Mucosa of descending colon (tissue), 3 donors: ENCODE data around the gene TGM4. TPM values are rescaled to one million over a fixed set of nuclear protein-coding genes. Genes with fewer than 3 reads are reported as not detected.

Experiments used
- ATAC-seq: fragments of 200-7000 bp; cut with Tn5 transposase; one replicate; pipeline ENCODE4 v1.9.1; 2020; ENCODE audit warnings: mild to moderate bottlenecking, moderate library complexity
- DNase-seq, 3 donors: peaks; one replicate each; pipeline ENCODE4 v3.0.0-alpha.2; 2020
- H3K36me3 ChIP-seq: fragments of 200-600 bp; one replicate; pipeline ENCODE4 v1.8.0; 2021; ENCODE audit warnings: low read depth, mild to moderate bottlenecking
- H3K4me1 ChIP-seq: fragments of 200-600 bp; one replicate; pipeline ENCODE4 v1.8.0; 2021; ENCODE audit warnings: low read depth, mild to moderate bottlenecking
- H3K4me3 ChIP-seq: fragments of 200-600 bp; one replicate; pipeline ENCODE4 v1.8.0; 2021; ENCODE audit warnings: mild to moderate bottlenecking
- H3K9me3 ChIP-seq: fragments of 200-600 bp; one replicate; pipeline ENCODE4 v1.8.0; 2021; ENCODE audit warnings: mild to moderate bottlenecking
- CTCF ChIP-seq: fragments of 200-600 bp; IDR thresholded peaks from one replicate; pipeline ENCODE4 v1.8.0; 2022; ENCODE audit warnings: antibody characterized with exemption, mild to moderate bottlenecking
- intact Hi-C, 2 donors: fragments of 100-400 bp; cut with DNase I in 1 of 2; cut with micrococcal nuclease in 1 of 2; formaldehyde crosslinking; loops; one replicate each; pipeline versions ENCODE4 v1.11.0 to v1.11.1; 2022; cut with DNase I, micrococcal nuclease
- long read RNA-seq, 2 donors: library from polyadenylated mRNA; unstranded; transcript quantifications; one replicate each; pipeline ENCODE4 v2.0.0, GENCODE V29; 2019 to 2021
- total RNA-seq, 3 donors: library from RNA; stranded (reverse); fragmentation: NEBNext Ultra II Directional in 2 of 3; extraction: Animal tissue kit (Norgen Biotek cat#: 25700) in 2 of 3; gene quantifications; one replicate each; pipeline versions ENCODE4 v1.2.1 to v1.2.4, GENCODE V29; 2021 to 2023
- donor health status: DM: no; HTN: no; CAD: no; lungs with moderate emphysema.
- donor health status: DM: no; HTN: no; CAD: no.
- donor health status: DM: no; HTN: yes; CAD: no.

Gene TGM4
- not detected for total RNA-seq
- long read RNA-seq, donor 1, result 0 reads
- long read RNA-seq, donor 2, result 0 reads

GRCh38 chr3:44874308-44874707 lies at the start of gene TGM4:
Gene TGM4 (plus strand): TSS chr3:44874608. CDS start chr3:44874679, 71 bp downstream.
- TF ChIP-seq CTCF, result no peak
- no peaks in the 10 kb centered on the region for H3K36me3 ChIP-seq
- no peak within 1 kb of the TSS for H3K4me3 ChIP-seq
- intact Hi-C loops, result no loop called here
- H3K4me1 ChIP-seq, result peaks cover 11% of the 10 kb centered on the region
- no peaks in the 10 kb centered on the region for H3K9me3 ChIP-seq
- ATAC-seq (no peak), DNase-seq (no peak)

GRCh38 chr3:44825264-44825925 lies 49.0 kb upstream of the TGM4 start:
- Histone ChIP-seq H3K4me3 (no peak overlapping the region), H3K36me3 (no peaks in the 10 kb centered on the region), H3K4me1 (no peaks in the 10 kb centered on the region), H3K9me3 (no peaks in the 10 kb centered on the region)
- TF ChIP-seq CTCF, result no peak
- intact Hi-C loops, result no loop called here
- ATAC-seq (no peak), DNase-seq (no peak)

GRCh38 chr3:44827196-44827595 lies 47.2 kb upstream of the TGM4 start:
- no peak for DNase-seq
- intact Hi-C loops, result no loop called here
- ATAC-seq, result no peak
- no peaks in the 10 kb centered on the region for H3K36me3 ChIP-seq
- TF ChIP-seq CTCF, result no peak
- H3K4me3 ChIP-seq, result no peak overlapping the region
- no peaks in the 10 kb centered on the region for H3K9me3 ChIP-seq
- no peaks in the 10 kb centered on the region for H3K4me1 ChIP-seq

- Histone ChIP-seq H3K9me3 (peaks cover under 1% of the 10 kb centered on the region), H3K36me3 (no peaks in the 10 kb centered on the region), H3K4me3 (no peak overlapping the region), H3K4me1 (no peaks in the 10 kb centered on the region)
- no peak for ATAC-seq
- no peak for TF ChIP-seq CTCF
- no peak for DNase-seq
- intact Hi-C loops, result no loop called here
Observed at GRCh38 chr3:44831232-44831631, 43.2 kb upstream of the TGM4 start.

- Histone ChIP-seq H3K4me1 (no peaks in the 10 kb centered on the region), H3K4me3 (no peak overlapping the region), H3K36me3 (no peaks in the 10 kb centered on the region), H3K9me3 (peaks cover 9% of the 10 kb centered on the region)
- no peak for DNase-seq
- intact Hi-C loops, result no loop called here
- TF ChIP-seq CTCF, result no peak
- no peak for ATAC-seq
Observed at GRCh38 chr3:44832032-44832431, 42.4 kb upstream of the TGM4 start.

GRCh38 chr3:44832965-44833364 lies 41.4 kb upstream of the TGM4 start:
- DNase-seq (no peak), ATAC-seq (no peak)
- TF ChIP-seq CTCF, result no peak
- intact Hi-C loops, result no loop called here
- Histone ChIP-seq H3K9me3 (peaks cover 12% of the 10 kb centered on the region), H3K36me3 (no peaks in the 10 kb centered on the region), H3K4me3 (no peak overlapping the region), H3K4me1 (no peaks in the 10 kb centered on the region)
